Immature natural killer cell (primary cell): ENCODE results near the gene MGRN1. TPM values are rescaled to one million over a fixed set of nuclear protein-coding genes. Genes with fewer than 3 reads are reported as not detected.
A peak's percentile ranks its signal among the peaks of the same experiment; 100 is the strongest.

Experiments
- DNase-seq, 3 donors: peaks; one replicate each; pipeline ENCODE4 v3.0.0; 2022; ENCODE audit warnings: mixed read lengths in 1 of 3
- H3K27ac Mint-ChIP-seq, 6 donors: one replicate each; pipeline ENCODE4 v1.8.0; 2020; ENCODE audit warnings: mixed read lengths in 6 of 6, mild to moderate bottlenecking in 5 of 6, inconsistent platforms in 4 of 6, moderate library complexity in 3 of 6
- H3K27me3 Mint-ChIP-seq, 3 donors: one replicate each; pipeline ENCODE4 v1.8.0; 2020 to 2021; ENCODE audit warnings: low read depth in 3 of 3, mild to moderate bottlenecking in 3 of 3, mixed read lengths in 3 of 3, moderate library complexity in 3 of 3, inconsistent platforms in 1 of 3
- H3K36me3 Mint-ChIP-seq, 3 donors: one replicate each; pipeline ENCODE4 v1.8.0; 2020; ENCODE audit warnings: mixed read lengths in 3 of 3, inconsistent platforms in 2 of 3, mild to moderate bottlenecking in 2 of 3
- H3K4me1 Mint-ChIP-seq, 2 donors: one replicate each; pipeline ENCODE4 v1.8.0; 2020; ENCODE audit warnings: inconsistent platforms in 2 of 2, mild to moderate bottlenecking in 2 of 2, mixed read lengths in 2 of 2, moderate library complexity in 1 of 2
- H3K4me3 Mint-ChIP-seq, 5 donors: one replicate each; pipeline ENCODE4 v1.8.0; 2020; ENCODE audit warnings: mild to moderate bottlenecking in 5 of 5, mixed read lengths in 5 of 5, inconsistent platforms in 3 of 5, moderate library complexity in 3 of 5
- H3K9me3 Mint-ChIP-seq, 6 donors: one replicate each; pipeline ENCODE4 v1.8.0; 2020; ENCODE audit warnings: mild to moderate bottlenecking in 6 of 6, mixed read lengths in 6 of 6, inconsistent platforms in 4 of 6, moderate library complexity in 3 of 6
- polyA plus RNA-seq, 3 donors: library from polyadenylated mRNA; unstranded; fragments of 300-500 nt; fragmentation: Illumina TruSeq; gene quantifications; one replicate each; pipeline ENCODE4 v1.2.3, GENCODE V29; 2021

The MGRN1 gene
- polyA plus RNA-seq, 3 donors from 2014 or later, result 2.3 to 13.2 (median 3.5) TPM

- Mint-ChIP-seq H3K27me3 (no peaks in the 10 kb centered on the region), H3K4me1 (no peaks in the 10 kb centered on the region), H3K4me3 (no peak overlapping the region), H3K36me3 (peaks cover 17 to 38% (median 21%) of the 10 kb centered on the region in 3 donors), H3K9me3 (no peaks in the 10 kb centered on the region), H3K27ac (no peak overlapping the region)
- DNase-seq, result no peak
These were observed 84.9 kb downstream of the MGRN1 start for GRCh38 chr16:4709481-4709880.

DNA sequence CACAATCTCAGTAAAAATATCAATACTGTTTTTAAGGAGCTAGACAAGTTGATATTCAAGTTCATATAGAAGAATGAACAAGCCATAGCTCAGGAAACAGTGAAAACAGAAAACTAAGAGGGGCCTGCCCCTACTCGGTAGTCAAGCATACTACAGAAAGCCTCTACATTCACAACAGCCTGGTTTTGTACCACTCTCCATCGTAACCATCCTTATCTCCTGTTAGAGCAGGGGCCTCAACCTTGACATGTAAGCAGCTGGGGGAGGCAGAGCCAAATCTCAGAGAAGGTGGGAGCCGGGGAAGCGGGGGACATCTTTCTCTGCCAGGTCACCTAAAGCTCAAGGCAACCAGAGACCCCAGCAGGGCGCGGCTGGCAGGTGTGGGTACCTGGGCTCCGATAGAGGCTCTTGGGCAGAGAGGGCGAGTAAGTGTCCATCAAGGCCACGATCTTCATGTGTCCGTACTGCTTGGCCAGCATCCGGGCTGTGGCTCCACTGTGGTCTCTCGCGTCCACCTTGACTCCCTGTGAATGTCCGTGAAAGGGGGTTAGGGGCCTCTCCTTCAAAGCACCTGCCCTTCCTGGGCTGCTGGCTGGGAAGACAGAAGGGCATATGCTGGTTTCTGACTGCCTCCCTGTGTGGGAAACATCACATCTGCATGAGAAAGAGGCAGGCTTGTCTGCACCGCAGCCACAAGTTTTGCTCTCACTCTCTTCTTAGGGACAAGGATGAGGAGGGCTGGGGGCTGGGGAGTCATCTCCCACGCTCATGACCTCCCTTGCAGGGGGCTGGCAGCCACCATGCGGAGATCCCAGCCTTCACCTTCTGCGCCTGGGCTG is 89.3 kb downstream of the MGRN1 start:
- Mint-ChIP-seq H3K27me3 (peaks cover 0 to 2% (median 0%) of the 10 kb centered on the region in 3 donors), H3K9me3 (no peaks in the 10 kb centered on the region), H3K4me3 (no peak overlapping the region), H3K27ac (peak overlapping the region in 2 of 6 donors; percentile 30 to 46), H3K4me1 (no peaks in the 10 kb centered on the region), H3K36me3 (peaks cover 21 to 30% (median 23%) of the 10 kb centered on the region in 3 donors)
- DNase-seq, result no peak

- Mint-ChIP-seq H3K27me3 (peaks cover 0 to 2% (median 0%) of the 10 kb centered on the region in 3 donors), H3K4me3 (no peak overlapping the region), H3K4me1 (no peaks in the 10 kb centered on the region), H3K27ac (no peak overlapping the region), H3K9me3 (no peaks in the 10 kb centered on the region), H3K36me3 (peaks cover 23 to 24% (median 23%) of the 10 kb centered on the region in 3 donors)
- no peak for DNase-seq
These were observed 90.4 kb downstream of the MGRN1 start for GRCh38 chr16:4714996-4715395.

DNA sequence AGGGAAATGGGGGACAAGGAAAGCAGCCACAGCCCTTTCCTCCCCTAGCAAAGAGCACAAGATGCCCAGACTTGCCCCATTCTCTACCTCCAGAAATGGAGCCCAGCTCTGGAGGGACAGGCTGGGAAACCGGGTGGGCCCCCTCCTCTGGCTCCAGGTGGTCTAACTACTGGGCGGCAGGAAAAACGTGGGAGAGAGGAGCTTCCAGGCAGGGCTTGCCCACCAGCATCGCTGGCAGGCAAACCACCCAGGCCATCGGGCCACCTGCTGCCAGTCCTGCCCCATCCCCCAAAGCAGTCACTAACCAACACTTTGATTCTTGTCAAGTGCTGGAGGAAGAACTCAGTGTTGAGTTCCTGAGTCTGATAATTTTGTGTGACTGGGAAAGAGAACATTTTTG is 93.8 kb downstream of the MGRN1 start:
- H3K9me3 Mint-ChIP-seq, result no peaks in the 10 kb centered on the region
- no peak overlapping the region for H3K27ac Mint-ChIP-seq
- peaks cover 16 to 21% (median 17%) of the 10 kb centered on the region in 3 donors for H3K36me3 Mint-ChIP-seq
- peaks cover 0 to 2% (median 0%) of the 10 kb centered on the region in 3 donors for H3K27me3 Mint-ChIP-seq
- H3K4me3 Mint-ChIP-seq, result no peak overlapping the region
- no peaks in the 10 kb centered on the region for H3K4me1 Mint-ChIP-seq
- no peak for DNase-seq

GRCh38 chr16:4723071-4723767 is 98.6 kb downstream of the MGRN1 start:
- H3K9me3 Mint-ChIP-seq, result no peaks in the 10 kb centered on the region
- peaks cover 3 to 12% (median 12%) of the 10 kb centered on the region in 3 donors for H3K36me3 Mint-ChIP-seq
- H3K4me3 Mint-ChIP-seq, result no peak overlapping the region
- H3K27ac Mint-ChIP-seq, result peak overlapping the region in 2 of 6 donors; percentile 31 to 47
- no peaks in the 10 kb centered on the region for H3K4me1 Mint-ChIP-seq
- no peaks in the 10 kb centered on the region for H3K27me3 Mint-ChIP-seq
- DNase-seq, result no peak

DNA sequence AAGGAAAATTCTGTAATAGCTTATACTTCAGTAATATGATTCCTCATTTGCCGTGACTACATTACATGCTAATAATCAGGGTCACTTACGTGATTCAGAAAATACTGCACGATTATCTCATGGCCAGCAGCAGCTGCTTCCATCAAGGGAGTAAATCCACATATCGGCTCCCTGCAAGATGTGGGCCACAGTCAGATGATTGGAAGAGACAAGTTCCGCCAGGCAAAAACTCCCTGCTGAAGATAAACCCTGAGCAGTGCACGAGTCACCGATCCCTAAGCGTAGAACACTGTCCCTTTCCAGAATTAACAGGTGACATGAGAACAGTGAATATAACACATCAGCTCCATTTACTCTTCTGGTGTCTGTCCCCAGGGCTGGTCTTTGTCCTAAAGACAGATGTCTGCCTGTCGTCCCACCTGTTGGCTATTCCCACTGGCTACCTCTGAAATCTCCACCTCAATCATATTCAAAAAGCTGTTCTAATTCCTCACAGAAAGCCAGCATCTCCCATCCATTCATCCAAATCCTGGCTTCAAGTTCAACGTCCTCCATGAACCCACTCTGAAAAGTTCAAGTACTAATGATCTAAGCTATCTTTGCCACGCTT is 100.1 kb downstream of the MGRN1 start:
- no peak for DNase-seq
- Mint-ChIP-seq H3K4me1 (no peaks in the 10 kb centered on the region), H3K27ac (peak overlapping the region in 1 of 6 donors; percentile 14), H3K4me3 (no peak overlapping the region), H3K27me3 (no peaks in the 10 kb centered on the region), H3K9me3 (no peaks in the 10 kb centered on the region), H3K36me3 (peaks cover 0 to 14% (median 14%) of the 10 kb centered on the region in 3 donors)

DNA sequence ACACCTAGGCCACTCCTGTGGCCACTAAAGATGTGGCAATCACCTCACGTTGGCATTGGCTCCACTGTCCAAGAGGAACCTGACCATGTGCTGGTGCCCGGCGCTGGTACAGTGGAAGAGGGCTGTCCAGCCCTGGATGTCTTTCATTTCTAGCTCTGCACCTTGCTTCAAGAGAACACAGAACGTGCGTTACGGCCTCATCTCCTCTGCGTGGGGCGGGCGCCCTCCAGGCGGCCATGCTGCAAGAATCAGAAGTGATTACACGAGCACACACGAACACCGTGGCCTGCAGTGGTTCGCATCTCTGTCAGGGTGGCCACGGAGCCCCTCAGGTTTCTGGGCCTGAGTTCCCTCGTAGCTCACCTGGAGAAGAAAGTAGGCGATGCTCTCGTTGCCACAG is 102.0 kb downstream of the MGRN1 start:
- no peak for DNase-seq
- Mint-ChIP-seq H3K36me3 (peaks cover 0 to 18% (median 14%) of the 10 kb centered on the region in 3 donors), H3K4me1 (peaks cover 0 to under 1% of the 10 kb centered on the region in 2 donors), H3K9me3 (no peaks in the 10 kb centered on the region), H3K27me3 (peaks cover 0 to under 1% (median 0%) of the 10 kb centered on the region in 3 donors), H3K27ac (no peak overlapping the region), H3K4me3 (no peak overlapping the region)

DNA sequence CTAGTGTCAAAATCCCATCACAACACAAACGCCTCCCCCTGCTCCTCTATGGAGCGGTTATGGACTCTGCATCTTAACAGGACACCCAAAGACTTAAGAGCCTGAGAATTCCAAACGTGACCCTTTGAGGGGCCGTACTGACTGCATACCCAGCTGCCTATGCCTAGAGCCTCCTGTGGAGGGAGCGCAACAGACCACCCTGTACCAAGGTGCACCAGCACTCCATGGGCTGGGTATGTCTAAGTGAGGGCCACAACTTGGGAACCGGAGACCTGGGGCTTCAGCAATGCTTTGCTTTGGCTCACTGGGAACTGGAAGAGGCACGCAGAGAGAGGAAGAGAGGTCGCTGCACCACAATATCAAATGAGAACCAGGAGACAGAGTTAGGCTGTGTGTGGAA is 104.0 kb downstream of the MGRN1 start:
- Mint-ChIP-seq H3K27ac (no peak overlapping the region), H3K9me3 (no peaks in the 10 kb centered on the region), H3K4me3 (no peak overlapping the region), H3K36me3 (peaks cover 0 to 12% (median 11%) of the 10 kb centered on the region in 3 donors), H3K27me3 (peaks cover 2 to 6% (median 3%) of the 10 kb centered on the region in 3 donors), H3K4me1 (peaks cover 14 to 18% of the 10 kb centered on the region in 2 donors)
- no peak for DNase-seq

GRCh38 chr16:4729876-4730275 is 105.2 kb downstream of the MGRN1 start:
- no peaks in the 10 kb centered on the region for H3K9me3 Mint-ChIP-seq
- H3K27ac Mint-ChIP-seq, result no peak overlapping the region
- H3K27me3 Mint-ChIP-seq, result peaks cover 5 to 13% (median 8%) of the 10 kb centered on the region in 3 donors
- peaks cover 0 to 11% (median 11%) of the 10 kb centered on the region in 3 donors for H3K36me3 Mint-ChIP-seq
- peaks cover 20 to 23% of the 10 kb centered on the region in 2 donors for H3K4me1 Mint-ChIP-seq
- no peak for DNase-seq
- no peak overlapping the region for H3K4me3 Mint-ChIP-seq

DNA sequence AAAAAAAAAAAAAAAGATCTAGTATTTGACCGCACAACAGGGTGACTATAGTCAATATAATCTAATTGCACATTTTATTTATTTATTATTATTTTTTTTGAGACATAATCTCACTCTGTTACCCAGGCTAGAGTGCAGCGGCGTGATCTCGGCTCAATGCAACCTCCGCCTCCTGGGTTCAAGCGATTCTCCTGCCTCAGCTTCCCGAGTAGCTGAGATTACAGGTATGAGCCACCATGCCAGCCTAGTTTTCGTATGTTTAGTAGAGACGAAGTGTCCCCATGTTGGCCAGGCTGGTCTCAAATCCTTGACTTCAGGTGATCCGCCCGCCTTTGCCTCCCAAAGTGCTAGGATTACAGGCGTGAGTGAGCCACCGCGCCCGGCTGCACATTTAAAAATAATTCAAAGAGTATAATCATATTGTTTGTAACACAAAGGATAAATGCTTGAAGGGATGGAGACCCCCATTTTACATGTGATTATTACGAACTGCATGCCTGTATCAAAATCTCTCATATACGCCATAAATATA is 108.7 kb downstream of the MGRN1 start:
- H3K9me3 Mint-ChIP-seq, result no peaks in the 10 kb centered on the region

GRCh38 chr16:4733747-4734062 is 109.1 kb downstream of the MGRN1 start:
- Mint-ChIP-seq H3K4me3 (peak overlapping the region; percentile 91 to 95 (median 93)), H3K27ac (peak overlapping the region; percentile 43 to 77 (median 68)), H3K36me3 (peaks cover 0 to 6% (median 2%) of the 10 kb centered on the region in 3 donors), H3K4me1 (peaks cover 26 to 30% of the 10 kb centered on the region in 2 donors), H3K27me3 (peaks cover 5 to 17% (median 8%) of the 10 kb centered on the region in 3 donors), H3K9me3 (no peaks in the 10 kb centered on the region)
- DNase-seq, result no peak

More for the DNA sequence above, 108.7 kb downstream of the MGRN1 start:
- peak overlapping the region; percentile 91 to 95 (median 93) for H3K4me3 Mint-ChIP-seq
- H3K4me1 Mint-ChIP-seq, result peaks cover 26 to 30% of the 10 kb centered on the region in 2 donors
- no peak for DNase-seq
- peak overlapping the region; percentile 43 to 77 (median 68) for H3K27ac Mint-ChIP-seq
- H3K36me3 Mint-ChIP-seq, result peaks cover 0 to 7% (median 5%) of the 10 kb centered on the region in 3 donors
- peaks cover 5 to 17% (median 8%) of the 10 kb centered on the region in 3 donors for H3K27me3 Mint-ChIP-seq

DNA sequence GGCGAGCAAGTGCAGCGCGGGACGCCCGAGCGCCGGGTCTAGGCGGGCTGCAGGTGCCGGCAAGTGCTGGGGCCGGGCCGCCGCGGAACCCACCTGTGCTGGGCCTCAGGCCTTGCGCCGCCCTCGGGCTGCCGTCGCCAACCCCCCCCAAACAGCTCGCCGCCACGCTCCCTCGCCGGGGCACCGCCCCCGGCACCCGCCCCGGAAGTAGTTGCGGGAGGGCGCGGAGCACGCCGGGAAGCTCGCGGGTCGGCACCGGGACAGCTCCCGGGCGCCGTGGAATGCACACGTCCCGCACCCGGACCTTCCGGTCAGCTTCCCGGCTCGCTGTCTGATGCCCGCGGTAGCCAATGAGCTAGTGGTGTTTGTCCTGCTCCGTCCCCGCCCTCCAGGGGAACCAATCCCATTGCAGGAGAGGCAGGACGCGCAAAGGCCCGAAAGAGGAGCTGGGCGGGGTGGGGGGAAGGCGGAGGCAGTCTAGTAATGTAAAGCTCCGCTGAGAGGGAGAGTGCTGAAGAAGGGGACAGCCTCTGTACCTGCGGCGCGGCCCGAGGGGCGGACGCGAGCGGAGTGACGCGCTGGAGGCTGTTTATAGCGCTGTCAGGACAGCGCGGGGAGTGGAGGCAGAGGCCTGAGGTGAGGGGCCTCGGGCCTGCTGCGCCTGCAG is 109.6 kb downstream of the MGRN1 start, which contains the start of the genes ANKS3 and DNAAF8:
ANKS3 (minus strand) TSS at position 209 of the 667 bp plus-strand sequence. CDS start 4,122 bp downstream, outside the sequence.
DNAAF8 (plus strand) TSS at position 475 of the 667 bp plus-strand sequence. CDS start 1,978 bp downstream, outside the sequence.
- peak within 1 kb of the TSS; percentile 78 to 94 (median 91) for H3K27ac Mint-ChIP-seq
- H3K36me3 Mint-ChIP-seq, result peaks cover 0 to 4% (median 0%) of the 10 kb centered on the region in 3 donors
- peaks cover 5 to 17% (median 10%) of the 10 kb centered on the region in 3 donors for H3K27me3 Mint-ChIP-seq
- peaks cover 26 to 30% of the 10 kb centered on the region in 2 donors for H3K4me1 Mint-ChIP-seq
- no peaks in the 10 kb centered on the region for H3K9me3 Mint-ChIP-seq
- peak; percentile 82 for DNase-seq
- peak within 1 kb of the TSS; percentile 91 to 95 (median 93) for H3K4me3 Mint-ChIP-seq
